HG03196 (cell line): ENCODE results near the gene TGM6.

Experiments used
- ATAC-seq: cut with Tn5 transposase; IDR thresholded peaks from one replicate; pipeline ENCODE4 v1.9.1; 2021; ENCODE audit not compliant: unreplicated experiment

Gene TGM6

DNA sequence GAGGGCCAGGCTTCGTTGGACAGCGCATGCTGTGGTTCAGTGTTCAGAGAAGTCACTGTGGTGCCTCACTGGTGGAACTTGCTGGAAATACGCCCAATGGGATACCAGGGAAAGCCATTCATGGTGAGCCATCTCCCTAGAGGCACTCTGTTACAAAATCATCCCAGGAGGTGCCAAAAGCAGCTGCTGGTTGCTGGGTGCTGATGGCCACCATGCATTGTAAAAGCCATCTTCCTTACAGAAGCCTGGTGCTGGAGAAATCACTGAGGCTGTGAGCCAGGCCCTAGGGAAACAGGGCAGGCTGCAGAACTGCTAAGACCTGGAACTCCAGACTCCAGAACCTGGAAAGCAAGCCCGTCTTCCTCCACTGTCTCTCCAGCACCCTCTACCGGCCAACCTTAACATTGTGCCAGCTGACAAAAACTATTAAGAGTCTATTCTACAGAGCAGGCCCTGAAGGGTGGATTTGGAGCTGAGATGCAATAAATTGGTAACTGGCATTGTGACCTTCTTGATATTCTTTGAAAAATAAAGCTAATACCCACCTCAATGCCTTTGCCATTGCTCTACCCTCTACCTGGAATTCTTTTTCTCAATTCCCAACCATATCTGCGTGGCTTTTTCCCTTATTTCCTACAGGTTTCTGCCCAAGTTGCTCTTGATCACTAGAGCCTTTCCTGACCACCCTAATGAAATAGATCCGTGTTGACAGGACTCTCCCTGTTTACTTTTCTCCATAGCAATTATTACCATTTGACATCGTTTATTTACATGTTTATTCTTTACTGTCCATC is 71.4 kb downstream of the TGM6 start:
- ATAC-seq, result no peak

DNA sequence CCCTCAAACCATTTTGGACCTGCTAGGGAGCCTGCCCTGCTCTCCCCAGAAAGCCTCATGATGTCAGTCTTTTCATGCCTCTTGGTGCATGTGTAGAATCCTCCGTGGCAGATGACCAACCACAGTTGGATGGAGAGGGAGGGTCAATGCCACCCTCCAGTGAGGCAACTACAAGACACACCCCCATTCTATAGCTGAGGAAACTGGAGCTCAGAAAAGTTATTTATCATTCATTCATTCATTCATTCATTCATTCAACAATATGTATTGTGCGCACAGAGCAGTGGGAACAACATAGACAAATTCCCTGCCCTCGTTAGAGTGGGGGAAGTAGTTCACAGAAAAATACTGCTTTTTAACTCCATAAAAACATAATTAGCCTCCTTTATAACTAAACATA is 73.1 kb downstream of the TGM6 start:
- no peak for ATAC-seq

DNA sequence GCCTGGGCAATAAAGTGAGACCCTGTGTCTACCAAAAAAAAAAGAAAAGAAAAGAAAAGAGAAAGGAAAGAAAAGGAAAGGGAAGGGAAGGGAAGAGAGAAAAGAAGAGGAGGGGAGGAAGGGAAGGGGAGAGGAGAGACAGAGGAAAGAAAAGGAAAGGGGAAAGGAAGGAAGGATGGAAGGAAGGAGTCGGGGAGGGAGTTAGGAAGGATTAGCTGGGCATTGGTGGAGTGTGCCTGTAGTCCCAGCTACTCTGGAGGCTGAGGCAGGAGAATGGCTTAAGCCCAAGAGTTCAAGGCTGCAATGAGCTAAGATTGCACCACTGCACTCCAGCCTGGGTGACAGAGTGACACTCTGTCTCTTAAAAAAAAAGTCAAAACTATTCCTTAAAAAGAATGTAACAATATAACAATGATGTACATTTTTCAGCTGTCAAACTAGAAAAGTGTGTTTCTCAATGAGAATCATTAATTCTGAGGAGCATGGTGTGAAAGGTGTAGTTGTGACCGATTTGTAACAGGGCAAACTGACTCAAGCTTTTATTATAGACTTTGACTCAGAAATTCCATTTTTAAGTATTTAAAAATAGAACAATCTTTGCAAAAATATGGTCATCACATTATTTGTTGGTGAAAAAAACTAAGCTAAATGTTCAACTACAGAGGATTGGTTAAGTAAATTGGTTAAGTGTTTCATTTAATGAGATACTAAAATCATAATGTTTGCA is 75.2 kb downstream of the TGM6 start:
- no peak for ATAC-seq

DNA sequence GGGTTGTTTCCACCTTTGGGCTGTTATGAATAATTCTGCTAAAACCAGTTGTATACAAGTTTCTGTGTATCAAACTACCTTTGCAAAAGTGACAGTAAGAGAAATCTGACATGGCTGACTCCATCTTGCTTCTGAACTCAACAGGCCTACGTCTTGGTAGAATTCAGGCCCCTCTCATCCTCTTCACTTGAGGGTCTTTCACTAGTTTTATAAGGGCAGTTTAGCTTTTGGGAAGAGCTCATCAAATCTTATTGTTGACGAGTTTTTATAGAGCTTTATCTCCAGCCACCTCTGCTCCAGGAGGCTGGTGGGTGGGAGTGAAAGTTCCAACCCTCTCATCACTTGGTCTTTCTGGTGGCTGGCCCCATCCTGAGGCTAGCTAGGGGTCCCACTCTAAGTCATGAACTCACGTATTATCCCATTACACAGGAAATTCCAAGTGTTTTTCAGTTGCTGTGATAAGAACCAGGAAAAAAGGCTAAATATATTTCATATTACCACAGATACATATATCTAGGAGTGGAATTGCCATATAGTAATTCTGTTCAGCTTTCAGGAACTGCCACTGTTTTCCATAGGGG is 78.3 kb downstream of the TGM6 start:
- no peak for ATAC-seq

DNA sequence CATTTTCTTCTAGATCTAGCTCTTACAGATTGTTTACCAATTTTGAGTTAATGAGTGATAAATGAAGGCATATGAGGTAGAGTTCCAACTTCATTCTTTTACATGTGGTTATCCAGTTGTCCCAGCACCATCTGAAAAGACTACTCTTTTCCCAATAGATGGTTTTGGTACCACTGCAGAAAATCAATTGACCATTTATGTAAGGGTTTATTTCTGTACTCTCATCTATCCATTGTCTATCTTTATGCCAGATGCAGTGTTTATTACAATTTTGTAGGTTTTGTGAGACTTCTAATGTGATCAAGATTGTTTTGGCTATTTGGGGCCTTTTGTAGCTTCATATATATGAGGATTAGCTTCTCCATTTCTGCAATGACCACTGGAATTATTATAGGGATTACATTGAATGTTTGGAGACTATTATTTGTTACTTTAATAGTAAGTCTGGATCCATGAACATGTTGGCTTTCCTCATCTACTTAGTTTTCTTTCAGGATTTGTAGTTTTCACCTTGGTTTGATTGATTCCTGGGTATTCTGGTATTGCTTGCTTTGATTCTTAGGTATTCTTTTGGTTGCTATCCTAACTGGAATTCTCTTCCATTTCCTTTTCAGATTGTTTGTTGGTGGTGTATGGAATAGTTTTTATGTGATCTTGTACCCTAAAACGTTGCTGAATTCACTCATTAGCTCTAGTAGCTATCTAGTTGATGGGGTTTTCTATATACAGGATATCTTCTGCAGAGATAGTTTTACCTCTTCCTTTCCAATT is 79.5 kb downstream of the TGM6 start:
- no peak for ATAC-seq

DNA sequence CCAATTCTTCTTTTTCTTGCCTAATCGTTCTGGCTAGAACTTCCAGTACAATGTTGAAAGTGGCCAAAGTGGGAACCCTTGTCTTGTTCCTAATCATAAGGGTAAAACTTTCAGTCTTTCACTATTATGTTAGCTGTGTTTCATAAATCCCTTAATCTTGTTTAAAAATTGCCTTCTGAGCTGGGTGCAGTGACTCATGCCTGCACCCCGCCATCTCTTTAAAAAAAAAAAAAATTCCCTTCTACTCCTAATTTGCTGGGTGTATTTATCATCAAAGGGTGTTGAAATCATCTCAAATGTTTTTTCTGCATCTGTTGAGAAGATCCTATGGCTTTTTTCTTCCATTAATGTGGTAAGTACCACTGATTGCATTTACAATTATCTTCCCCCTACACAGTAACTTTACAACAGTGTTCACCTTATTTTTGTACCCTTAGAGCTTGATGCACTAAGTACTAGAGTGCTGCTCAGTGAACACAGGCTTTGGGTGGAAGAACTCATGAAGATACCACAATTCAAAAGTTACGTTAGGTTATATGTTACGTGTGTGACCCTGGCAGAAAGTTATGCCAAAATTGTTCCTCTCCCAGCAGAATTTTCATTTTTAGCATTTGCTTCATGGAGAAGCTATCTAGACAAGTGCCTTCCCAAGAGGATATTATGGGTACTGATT is 80.2 kb downstream of the TGM6 start:
- ATAC-seq, result no peak

DNA sequence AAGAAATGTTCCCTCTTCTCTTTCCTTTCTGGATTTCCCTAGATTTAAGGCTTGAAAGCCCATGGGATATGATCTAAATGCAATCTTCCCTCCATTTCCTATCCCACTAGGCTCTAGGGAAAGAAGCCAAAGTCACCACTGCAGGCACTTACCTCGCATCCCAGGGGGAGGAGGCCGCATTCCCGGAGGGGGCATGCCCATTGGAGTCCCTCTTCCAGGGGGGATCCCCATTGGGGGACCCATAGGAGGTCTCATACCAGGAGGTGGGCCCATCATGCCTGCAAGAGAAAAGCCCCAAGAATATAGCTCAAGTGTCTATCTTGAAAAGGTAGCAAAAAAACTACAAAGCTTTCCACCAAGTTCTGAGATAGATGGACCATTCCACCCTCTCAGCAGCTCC is 81.8 kb downstream of the TGM6 start:
- no peak for ATAC-seq

DNA sequence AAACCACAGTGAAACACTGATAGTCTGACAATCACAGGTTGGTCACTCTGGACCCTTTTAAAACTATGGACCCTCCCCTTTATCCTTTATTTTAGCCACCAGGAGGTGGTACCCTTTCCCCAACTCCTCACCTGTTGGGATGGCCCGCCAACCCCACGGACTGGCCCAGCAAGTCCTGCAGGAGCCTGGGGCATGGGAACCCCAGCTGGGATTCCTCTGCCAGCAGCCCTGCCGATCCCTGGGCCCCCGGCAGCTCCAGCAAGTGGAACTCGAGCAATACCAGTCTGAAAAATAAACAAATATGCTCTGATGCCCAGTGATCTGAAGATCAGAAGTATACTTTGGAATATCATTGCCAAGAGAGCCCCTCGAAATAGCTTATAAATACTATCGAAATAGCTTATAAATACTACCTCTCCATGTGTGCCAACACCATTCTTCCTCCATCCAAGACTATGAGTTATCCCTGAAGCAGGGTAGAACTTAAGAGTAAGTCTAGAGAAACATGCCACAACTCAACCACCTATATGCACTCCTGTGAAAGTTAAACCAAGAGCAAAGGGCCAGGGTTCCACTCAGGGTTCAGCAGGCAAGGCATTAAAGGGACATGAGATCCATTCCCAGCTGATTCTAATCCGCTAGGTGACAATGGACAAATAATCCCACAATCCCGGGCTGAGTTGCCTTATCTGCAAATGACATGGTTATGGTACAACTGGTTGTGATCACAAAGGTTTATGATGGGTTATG is 83.1 kb downstream of the TGM6 start:
- ATAC-seq, result no peak

GRCh38 chr20:2465100-2465499 is 84.4 kb downstream of the TGM6 start:
- ATAC-seq, result no peak

GRCh38 chr20:2467412-2467811 is 86.7 kb downstream of the TGM6 start:
- ATAC-seq, result no peak

DNA sequence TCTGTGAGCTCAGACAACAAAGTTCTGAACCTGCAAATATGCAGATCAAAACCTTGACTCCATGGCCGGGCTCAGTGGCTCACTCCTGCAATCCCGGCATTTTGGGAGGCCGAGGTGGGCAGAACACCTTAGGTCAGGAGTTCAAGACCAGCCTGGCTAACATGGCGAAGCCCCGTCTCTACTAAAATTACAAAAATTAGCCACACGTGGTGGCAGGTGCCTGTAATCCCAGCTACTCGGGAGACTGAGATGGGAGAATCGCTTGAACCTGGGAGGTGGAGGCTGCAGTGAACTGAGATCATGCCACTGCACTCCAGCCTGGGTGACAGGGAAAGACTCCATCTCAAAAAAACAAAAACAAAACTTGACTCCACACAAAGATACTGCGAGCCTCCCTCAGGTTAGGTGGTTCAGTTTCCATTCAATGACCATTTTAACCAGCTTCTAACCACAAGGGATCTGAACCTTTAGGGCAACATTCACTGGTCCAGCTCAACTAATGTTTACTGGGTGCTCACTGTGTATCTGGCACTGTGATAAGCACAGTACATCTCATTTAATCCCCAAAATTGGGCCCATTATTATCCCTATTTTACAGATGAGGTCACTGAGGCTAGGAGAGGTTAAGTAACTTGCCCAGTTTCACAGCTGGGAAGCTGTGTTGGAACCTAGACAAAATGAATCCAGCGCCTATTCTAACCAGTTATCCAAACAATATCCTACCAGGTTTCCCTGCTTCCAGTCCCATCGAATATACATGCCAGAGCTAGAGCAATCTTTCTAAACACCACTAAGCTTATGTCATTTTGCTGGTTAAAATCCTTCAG is 88.1 kb downstream of the TGM6 start:
- ATAC-seq, result no peak

DNA sequence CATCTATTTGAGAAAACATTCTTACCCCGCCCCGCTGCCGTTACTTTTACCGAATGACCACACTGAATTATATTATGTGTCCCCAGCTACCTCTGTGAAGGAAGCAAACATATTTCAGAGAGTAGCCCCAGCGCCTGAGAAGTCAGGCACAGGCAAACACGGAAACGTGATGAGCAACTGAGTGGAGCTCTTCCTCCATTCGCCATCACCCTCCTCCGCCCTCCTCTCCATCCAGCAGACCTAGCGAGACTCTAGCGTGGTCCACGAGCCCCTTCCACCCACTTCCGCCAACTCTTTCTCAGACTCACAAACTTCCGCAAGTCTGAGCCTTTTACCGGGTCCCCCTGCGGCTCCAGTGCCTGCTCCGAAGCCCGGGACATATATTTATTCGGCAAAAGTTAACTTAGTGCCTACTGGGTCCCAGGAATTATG is 89.3 kb downstream of the TGM6 start:
- peak; percentile 39 for ATAC-seq

DNA sequence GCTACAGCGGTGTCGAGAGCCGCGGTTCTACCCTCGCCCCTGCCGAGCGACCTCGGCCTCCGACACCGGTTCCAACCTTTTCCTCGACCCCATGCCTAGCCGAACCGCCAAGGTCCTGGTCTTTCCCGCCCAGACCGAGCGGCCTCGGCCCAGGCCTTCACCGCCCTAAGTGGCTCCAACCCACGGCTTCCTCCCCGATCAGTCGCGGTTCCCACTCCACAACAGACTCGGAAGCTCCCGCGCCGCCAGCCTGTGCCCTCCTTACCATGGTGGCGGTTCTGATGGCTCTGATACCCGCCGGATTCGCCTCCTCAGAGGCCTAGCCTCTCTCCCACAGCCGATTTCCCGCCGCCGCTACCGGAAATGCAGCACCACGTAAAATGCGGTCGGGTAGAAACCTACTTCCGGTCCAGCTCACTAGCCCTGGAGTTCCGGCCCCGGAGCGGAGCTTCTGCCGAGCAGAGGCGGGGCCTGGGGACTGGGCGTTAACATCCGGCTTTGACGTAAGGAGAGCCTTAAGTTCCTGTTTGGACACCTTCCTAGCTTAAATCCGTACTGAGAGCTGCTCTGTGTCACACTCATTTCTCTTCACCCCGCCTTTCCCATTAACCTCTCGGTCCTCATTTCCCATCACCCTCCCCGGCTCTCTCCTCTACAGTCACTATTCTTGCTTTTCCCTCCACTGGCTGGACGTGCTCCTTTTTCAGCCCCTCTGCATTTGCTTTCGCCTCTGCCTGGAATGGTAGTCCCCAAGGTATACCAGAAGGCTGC is 89.9 kb downstream of the TGM6 start, which contains the start of gene SNRPB:
Gene SNRPB (minus strand): TSS at position 367 of the 771 bp plus-strand sequence. CDS start 99 bp downstream, at position 268.
- peak; percentile 96 for ATAC-seq

GRCh38 chr20:2473516-2473915 is 92.8 kb downstream of the TGM6 start:
- ATAC-seq, result no peak

GRCh38 chr20:2475850-2476741 is 95.4 kb downstream of the TGM6 start:
- ATAC-seq, result no peak

DNA sequence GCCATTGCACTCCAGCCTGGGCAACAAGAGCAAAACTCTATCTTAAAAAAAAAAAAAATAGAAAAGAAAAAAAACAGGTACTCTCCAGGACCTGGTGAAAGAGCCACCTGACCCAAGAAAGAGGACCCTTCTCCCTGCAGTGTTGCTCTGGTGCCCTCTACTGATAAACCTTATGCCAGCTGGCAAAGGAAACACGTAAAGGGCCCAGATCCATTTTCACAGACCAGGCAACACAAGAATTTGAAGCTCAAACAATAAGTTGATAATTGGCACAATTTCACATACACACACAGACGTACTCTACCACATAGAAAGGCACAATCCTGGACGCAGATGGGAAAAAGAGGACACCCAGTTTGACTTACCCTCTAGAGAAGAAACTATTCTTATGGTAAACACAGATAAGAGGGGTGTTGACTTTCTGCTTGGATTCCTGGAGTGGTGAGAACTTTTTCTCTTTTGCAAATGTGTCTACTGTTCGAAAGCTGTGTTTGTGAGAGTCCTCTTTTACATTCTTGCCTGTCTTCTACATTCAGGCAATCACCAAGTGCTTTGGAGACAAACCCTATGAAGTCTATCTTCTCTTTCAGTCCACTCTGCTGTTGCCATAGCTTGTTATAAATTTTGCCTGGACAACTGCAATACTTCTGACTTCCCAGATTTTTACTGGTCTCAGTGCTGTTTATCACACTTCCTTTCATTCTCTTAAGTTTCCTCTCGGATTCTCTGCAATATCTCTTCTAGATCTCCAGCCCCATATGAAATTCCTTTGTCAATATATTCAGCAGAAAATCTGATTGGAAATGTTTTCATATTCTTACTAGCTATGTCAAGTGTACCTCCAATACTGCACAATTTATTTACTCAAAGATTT is 96.3 kb downstream of the TGM6 start:
- no peak for ATAC-seq
